ENCODE data around the gene TMPRSS6.

Gene TMPRSS6

DNA sequence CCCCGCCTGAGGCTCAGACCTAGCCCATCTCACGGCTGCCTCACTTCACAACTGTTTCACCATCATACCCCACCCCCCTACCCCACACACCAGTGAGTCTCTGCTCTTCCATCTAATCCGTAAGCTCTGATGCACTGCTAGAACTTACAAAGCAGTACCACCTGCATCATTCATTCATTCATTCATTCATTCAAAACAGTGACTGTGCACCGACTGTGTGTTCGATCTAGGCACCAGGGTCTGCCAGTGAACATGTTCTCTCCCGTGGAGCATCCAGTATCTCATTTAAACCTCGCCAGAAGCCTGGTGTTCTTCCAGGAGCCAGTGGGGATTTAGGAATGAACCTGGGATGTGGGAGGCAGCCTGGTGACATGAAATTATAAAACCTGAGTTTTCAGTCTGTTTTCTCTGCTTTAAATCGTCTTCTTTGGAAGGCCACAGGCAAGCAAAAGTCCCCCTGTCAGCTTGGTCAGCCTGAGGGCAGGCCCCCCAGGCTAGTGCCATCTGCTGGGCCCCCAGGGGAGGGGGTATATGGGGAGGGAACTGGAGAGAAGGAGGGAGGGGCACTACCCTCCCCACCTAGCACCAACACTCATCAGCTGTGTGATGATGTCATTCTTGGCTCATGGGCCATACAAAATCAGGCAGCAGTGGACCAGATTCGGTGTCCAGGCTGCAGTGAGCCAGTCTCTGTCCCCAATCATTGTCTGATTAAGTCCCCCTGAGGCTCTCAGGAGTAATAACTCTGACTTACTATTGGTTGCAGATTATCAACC is 18.4 kb downstream of the TMPRSS6 start:
- Histone ChIP-seq H3K4me1 (no peaks in the 10 kb centered on the region), H3K27me3 (no peaks in the 10 kb centered on the region), H3K36me3 (no peaks in the 10 kb centered on the region), H3K9me3 (no peaks in the 10 kb centered on the region), H3K4me3 (ENCODE audit: low read depth, low read length) (no peak overlapping the region)
- TF ChIP-seq, protein P1, sequence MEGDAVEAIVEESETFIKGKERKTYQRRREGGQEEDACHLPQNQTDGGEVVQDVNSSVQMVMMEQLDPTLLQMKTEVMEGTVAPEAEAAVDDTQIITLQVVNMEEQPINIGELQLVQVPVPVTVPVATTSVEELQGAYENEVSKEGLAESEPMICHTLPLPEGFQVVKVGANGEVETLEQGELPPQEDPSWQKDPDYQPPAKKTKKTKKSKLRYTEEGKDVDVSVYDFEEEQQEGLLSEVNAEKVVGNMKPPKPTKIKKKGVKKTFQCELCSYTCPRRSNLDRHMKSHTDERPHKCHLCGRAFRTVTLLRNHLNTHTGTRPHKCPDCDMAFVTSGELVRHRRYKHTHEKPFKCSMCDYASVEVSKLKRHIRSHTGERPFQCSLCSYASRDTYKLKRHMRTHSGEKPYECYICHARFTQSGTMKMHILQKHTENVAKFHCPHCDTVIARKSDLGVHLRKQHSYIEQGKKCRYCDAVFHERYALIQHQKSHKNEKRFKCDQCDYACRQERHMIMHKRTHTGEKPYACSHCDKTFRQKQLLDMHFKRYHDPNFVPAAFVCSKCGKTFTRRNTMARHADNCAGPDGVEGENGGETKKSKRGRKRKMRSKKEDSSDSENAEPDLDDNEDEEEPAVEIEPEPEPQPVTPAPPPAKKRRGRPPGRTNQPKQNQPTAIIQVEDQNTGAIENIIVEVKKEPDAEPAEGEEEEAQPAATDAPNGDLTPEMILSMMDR (IDR thresholded peaks at IDR 0.05; ENCODE audit: low read depth, low read length): no peak
- no peak for DNase-seq

DNA sequence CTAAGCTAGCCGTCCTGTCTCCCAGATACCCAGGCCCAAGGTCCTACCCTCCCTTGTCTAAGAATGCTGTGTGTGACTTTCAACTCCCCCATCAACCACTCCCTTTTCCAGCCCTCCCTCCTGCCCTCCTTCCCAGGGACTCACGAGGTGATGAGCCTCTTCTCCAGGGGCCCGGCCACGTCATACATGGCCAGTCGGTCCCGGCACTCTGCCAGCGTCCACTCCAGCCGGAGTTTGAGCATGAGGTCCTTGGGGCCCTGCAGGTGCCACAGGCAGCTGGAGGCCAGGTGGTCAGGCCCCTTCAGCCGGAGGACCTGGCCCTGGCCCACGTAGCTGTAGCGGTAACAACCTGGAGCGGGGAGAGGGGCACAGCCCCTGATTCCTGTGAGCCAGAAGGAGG is 20.1 kb downstream of the TMPRSS6 start:
- H3K27me3 ChIP-seq: no peaks in the 10 kb centered on the region
- no peak for DNase-seq
- no peaks in the 10 kb centered on the region for H3K4me1 ChIP-seq
- no peaks in the 10 kb centered on the region for H3K9me3 ChIP-seq
- H3K36me3 ChIP-seq: no peaks in the 10 kb centered on the region
- TF ChIP-seq, protein P1 (IDR thresholded peaks at IDR 0.05; ENCODE audit: low read depth, low read length): no peak
- no peak overlapping the region for H3K4me3 ChIP-seq (ENCODE audit: low read depth, low read length)

DNA sequence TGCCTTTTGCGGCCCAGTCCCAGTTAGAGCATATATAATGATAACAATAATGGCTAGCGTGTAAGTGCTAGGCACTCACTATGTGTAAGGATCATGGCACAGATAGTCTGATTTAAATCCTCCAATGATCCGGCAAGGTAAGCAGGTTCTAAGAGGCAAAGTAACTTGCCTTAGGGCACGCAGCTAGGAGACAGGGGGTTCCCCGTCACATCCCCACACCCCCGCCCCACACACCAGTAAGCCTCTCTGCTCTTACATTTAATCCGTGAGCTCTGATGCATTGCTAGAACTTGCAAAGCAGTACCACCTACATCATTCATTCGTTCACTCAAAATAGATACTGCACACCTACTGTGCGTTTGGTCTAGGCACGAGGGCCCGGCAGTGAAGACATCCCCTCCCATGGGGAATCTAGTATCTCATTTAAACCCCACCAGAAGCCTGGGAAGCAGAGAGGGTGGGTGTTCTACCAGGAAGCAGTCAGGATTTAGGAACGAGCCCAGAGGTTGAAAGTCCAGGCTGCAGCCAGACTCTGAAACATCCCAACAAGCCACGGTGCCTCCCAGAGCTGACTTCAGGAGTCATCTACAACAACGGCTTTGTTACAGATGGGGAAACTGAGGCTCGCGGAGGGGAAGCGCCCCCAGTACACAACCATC is 20.6 kb downstream of the TMPRSS6 start:
- H3K36me3 ChIP-seq: no peaks in the 10 kb centered on the region
- no peaks in the 10 kb centered on the region for H3K4me1 ChIP-seq
- TF ChIP-seq, protein P1 (IDR thresholded peaks at IDR 0.05; ENCODE audit: low read depth, low read length): no peak

GRCh38 chr22:37088108-37088605 is 21.4 kb downstream of the TMPRSS6 start:
- Histone ChIP-seq H3K27me3 (no peaks in the 10 kb centered on the region), H3K36me3 (no peaks in the 10 kb centered on the region), H3K4me1 (no peaks in the 10 kb centered on the region), H3K4me3 (ENCODE audit: low read depth, low read length) (no peak overlapping the region), H3K9me3 (no peaks in the 10 kb centered on the region)
- TF ChIP-seq, protein P1 (IDR thresholded peaks at IDR 0.05; ENCODE audit: low read depth, low read length): no peak
- DNase-seq: no peak

More for the DNA sequence above, 20.6 kb downstream of the TMPRSS6 start:
- H3K27me3 ChIP-seq: no peaks in the 10 kb centered on the region
- no peaks in the 10 kb centered on the region for H3K9me3 ChIP-seq
- no peak overlapping the region for H3K4me3 ChIP-seq (ENCODE audit: low read depth, low read length)
- DNase-seq: no peak

GRCh38 chr22:37086184-37086583 is 23.3 kb downstream of the TMPRSS6 start:
- no peaks in the 10 kb centered on the region for H3K4me1 ChIP-seq
- no peaks in the 10 kb centered on the region for H3K36me3 ChIP-seq
- H3K9me3 ChIP-seq: no peaks in the 10 kb centered on the region
- H3K4me3 ChIP-seq (ENCODE audit: low read depth, low read length): no peak overlapping the region
- TF ChIP-seq, protein P1 (IDR thresholded peaks at IDR 0.05; ENCODE audit: low read depth, low read length): no peak
- H3K27me3 ChIP-seq: no peaks in the 10 kb centered on the region
- DNase-seq: no peak

DNA sequence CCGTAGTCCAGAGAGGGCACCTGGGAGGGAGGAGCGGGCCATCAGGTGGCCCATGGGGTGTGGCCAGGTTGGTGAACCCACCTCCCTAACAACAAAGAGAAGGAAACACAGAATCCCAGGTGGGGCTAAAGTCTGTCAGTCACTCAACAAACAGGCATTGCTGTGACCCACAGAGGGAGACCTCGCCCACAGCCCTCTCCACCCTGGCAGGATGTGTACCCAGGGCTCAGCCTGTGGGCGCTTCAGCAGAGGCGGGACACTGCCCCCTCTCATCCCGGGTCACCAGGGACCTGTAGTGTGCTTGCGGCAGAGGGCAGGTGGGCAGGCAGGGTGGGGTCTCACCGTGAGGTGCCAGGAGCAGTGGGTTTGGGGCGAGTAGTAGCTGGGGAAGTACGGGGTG is 25.1 kb downstream of the TMPRSS6 start:
- no peak overlapping the region for H3K4me3 ChIP-seq (ENCODE audit: low read depth, low read length)
- TF ChIP-seq, protein P1 (IDR thresholded peaks at IDR 0.05; ENCODE audit: low read depth, low read length): no peak

More for the DNA sequence above, 25.1 kb downstream of the TMPRSS6 start:
- Histone ChIP-seq H3K9me3 (no peaks in the 10 kb centered on the region), H3K4me1 (no peaks in the 10 kb centered on the region), H3K36me3 (no peaks in the 10 kb centered on the region), H3K27me3 (no peaks in the 10 kb centered on the region)
- DNase-seq: no peak

Measured in BE2C (cell line).